GM12874 (cell line): ENCODE measurements around the gene ENPP7.

Experiments
- CTCF ChIP-seq: IDR thresholded peaks from 2 replicates; pipeline ENCODE4 v1.5.1; 2011; ENCODE audit warnings: low read depth, mild to moderate bottlenecking, control low read depth, low read length, moderate library complexity; ENCODE audit not compliant: insufficient read depth

Gene ENPP7

GRCh38 chr17:79698146-79698846 lies 32.4 kb upstream of the ENPP7 start:
- TF ChIP-seq CTCF = no peak

- TF ChIP-seq CTCF = no peak
Observed at GRCh38 chr17:79699386-79700036, 31.2 kb upstream of the ENPP7 start.

GRCh38 chr17:79700592-79700991 lies 30.2 kb upstream of the ENPP7 start:
- TF ChIP-seq CTCF = no peak

- no peak for TF ChIP-seq CTCF
Observed at GRCh38 chr17:79702034-79702433, 28.7 kb upstream of the ENPP7 start.

- TF ChIP-seq CTCF = no peak
Observed at GRCh38 chr17:79702550-79703236, 28.1 kb upstream of the ENPP7 start.

GRCh38 chr17:79704691-79705090 lies 26.1 kb upstream of the ENPP7 start:
- TF ChIP-seq CTCF = no peak

- no peak for TF ChIP-seq CTCF
Observed at GRCh38 chr17:79705674-79706073, 25.1 kb upstream of the ENPP7 start.
